Transverse colon (tissue), 4 donors: ENCODE data around the gene BTBD2.

Source experiments
- POLR2A ChIP-seq: fragments of 450-650 bp; IDR thresholded peaks from one replicate; pipeline ENCODE4 v1.6.1; 2016; ENCODE audit warnings: antibody characterized with exemption, mild to moderate bottlenecking, moderate library complexity
- POLR2AphosphoS5 ChIP-seq, 3 donors: sonication (generic); formaldehyde crosslinking; IDR thresholded peaks; one replicate each; pipeline ENCODE4 v1.6.1; 2016; ENCODE audit warnings: antibody characterized with exemption in 3 of 3
- TF ChIP-seq, protein P1 (sequence below), 5 experiments: fragments of 200-600 bp in 3 of 5; fragments of 450-650 bp in 2 of 5; sonication (generic) in 3 of 5; IDR thresholded peaks; 1 replicate in 2 of 5; 2 replicates in 3 of 5; pipeline ENCODE4 v1.5.1; 2016 to 2017; ENCODE audit warnings: antibody characterized with exemption in 5 of 5, inconsistent platforms in 3 of 5, mild to moderate bottlenecking in 2 of 5, moderate library complexity in 1 of 5

DNA sequence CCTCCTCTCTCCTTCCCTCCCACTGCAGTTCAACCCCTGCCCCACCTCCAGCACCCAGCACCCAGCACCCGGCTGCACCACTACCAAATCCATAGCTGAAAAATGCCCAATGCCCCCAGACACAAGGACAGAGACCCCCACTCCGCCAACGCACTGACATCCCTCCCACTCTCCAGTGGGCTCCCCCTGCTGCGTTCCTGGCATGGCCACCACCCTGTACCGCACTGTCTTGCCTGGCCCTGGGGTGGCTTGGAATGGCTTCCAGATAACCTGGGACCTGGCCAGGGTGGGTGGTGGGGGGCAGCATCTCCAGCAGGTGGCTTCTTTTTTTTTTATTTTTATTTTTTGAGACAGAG lies 41.3 kb upstream of the BTBD2 start:
- TF ChIP-seq, protein P1, sequence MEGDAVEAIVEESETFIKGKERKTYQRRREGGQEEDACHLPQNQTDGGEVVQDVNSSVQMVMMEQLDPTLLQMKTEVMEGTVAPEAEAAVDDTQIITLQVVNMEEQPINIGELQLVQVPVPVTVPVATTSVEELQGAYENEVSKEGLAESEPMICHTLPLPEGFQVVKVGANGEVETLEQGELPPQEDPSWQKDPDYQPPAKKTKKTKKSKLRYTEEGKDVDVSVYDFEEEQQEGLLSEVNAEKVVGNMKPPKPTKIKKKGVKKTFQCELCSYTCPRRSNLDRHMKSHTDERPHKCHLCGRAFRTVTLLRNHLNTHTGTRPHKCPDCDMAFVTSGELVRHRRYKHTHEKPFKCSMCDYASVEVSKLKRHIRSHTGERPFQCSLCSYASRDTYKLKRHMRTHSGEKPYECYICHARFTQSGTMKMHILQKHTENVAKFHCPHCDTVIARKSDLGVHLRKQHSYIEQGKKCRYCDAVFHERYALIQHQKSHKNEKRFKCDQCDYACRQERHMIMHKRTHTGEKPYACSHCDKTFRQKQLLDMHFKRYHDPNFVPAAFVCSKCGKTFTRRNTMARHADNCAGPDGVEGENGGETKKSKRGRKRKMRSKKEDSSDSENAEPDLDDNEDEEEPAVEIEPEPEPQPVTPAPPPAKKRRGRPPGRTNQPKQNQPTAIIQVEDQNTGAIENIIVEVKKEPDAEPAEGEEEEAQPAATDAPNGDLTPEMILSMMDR (IDR thresholded peaks at IDR 0.05): no peak
- TF ChIP-seq POLR2AphosphoS5 (IDR thresholded peaks at IDR 0.05): no peak
- no peak for TF ChIP-seq POLR2A
